PC-3 (cell line): ENCODE measurements around the gene ETV6. TPM values are rescaled to one million over a fixed set of nuclear protein-coding genes. Genes with fewer than 3 reads are reported as not detected.

Source experiments
- ATAC-seq: fragments of 200-7000 bp; cut with Tn5 transposase; 2 replicates; pipeline ENCODE4 v1.9.1; 2020; ENCODE audit warnings: mild to moderate bottlenecking, moderate library complexity
- BruUV-seq: library from RNA; stranded (reverse); fragments of 400-500 nt; replicated peaks from 2 replicates; lab custom pipeline; 2021; lab: Mats Ljungman, UMichigan
- CTCF ChIA-PET: fragments of 300-600 bp; sonication (Branson Sonifier 250); formaldehyde crosslinking; loops from one replicate; lab custom pipeline; 2022; ENCODE audit warnings: antibody characterized with exemption; lab: Charles Lee
- POLR2A ChIA-PET: fragments of 300-600 bp; sonication (Branson Sonifier 250); formaldehyde crosslinking; loops from one replicate; lab custom pipeline; 2022; ENCODE audit warnings: antibody characterized with exemption; ENCODE audit not compliant: unreplicated experiment; lab: Charles Lee
- DNase-seq: peaks from one replicate; pipeline ENCODE4 v3.0.0-alpha.2; 2015
- H2AFZ ChIP-seq: fragments of 300-600 bp; sonication (generic); 2 replicates; pipeline ENCODE4 v1.6.0; 2016; ENCODE audit warnings: antibody characterized with exemption, low read length
- H3F3A ChIP-seq: fragments of 300-600 bp; sonication (generic); one replicate; pipeline ENCODE4 v1.6.0; 2017; ENCODE audit warnings: antibody characterized with exemption, low read length, control low read depth, mild to moderate bottlenecking; ENCODE audit not compliant: unreplicated experiment
- H3K27ac ChIP-seq: fragments of 300-600 bp; sonication (generic); 2 replicates; pipeline ENCODE4 v1.5.1; 2016; ENCODE audit warnings: mild to moderate bottlenecking, low read length
- H3K27me3 ChIP-seq: fragments of 300-600 bp; sonication (generic); 2 replicates; pipeline ENCODE4 v1.6.1; 2016; ENCODE audit warnings: low read length, mixed read lengths
- H3K36me3 ChIP-seq: fragments of 300-600 bp; sonication (generic); 2 replicates; pipeline ENCODE4 v1.6.1; 2016; ENCODE audit warnings: low read depth, mixed run types, low read length, mixed read lengths
- H3K4me1 ChIP-seq: fragments of 300-600 bp; sonication (generic); 2 replicates; pipeline ENCODE4 v1.5.1; 2016; ENCODE audit warnings: low read length; ENCODE audit not compliant: insufficient read depth
- H3K4me2 ChIP-seq: fragments of 300-600 bp; sonication (generic); 2 replicates; pipeline ENCODE4 v1.6.0; 2016; ENCODE audit warnings: low read length
- H3K4me3 ChIP-seq: fragments of 300-600 bp; sonication (generic); 2 replicates; pipeline ENCODE4 v1.5.1; 2016; ENCODE audit warnings: mild to moderate bottlenecking, low read length, mixed read lengths
- H3K79me2 ChIP-seq: fragments of 300-600 bp; sonication (generic); 2 replicates; pipeline ENCODE4 v1.6.1; 2017; ENCODE audit warnings: low read length, mixed read lengths
- H3K9ac ChIP-seq: fragments of 300-600 bp; sonication (generic); 2 replicates; pipeline ENCODE4 v1.6.0; 2016; ENCODE audit warnings: mild to moderate bottlenecking, low read length
- H3K9me2 ChIP-seq: fragments of 300-600 bp; sonication (generic); replicated peaks from 2 replicates; pipeline ENCODE4 v1.6.1; 2016; ENCODE audit warnings: mixed run types, low read length, mixed read lengths
- H3K9me3 ChIP-seq: fragments of 300-600 bp; sonication (generic); 2 replicates; pipeline ENCODE4 v1.6.1; 2016; ENCODE audit warnings: low read length, mixed read lengths
- H4K20me1 ChIP-seq: fragments of 300-600 bp; sonication (generic); 2 replicates; pipeline ENCODE4 v1.6.1; 2016; ENCODE audit warnings: low read length, mixed read lengths
- CTCF ChIP-seq: fragments of 300-600 bp; sonication (generic); conservative IDR thresholded peaks from 2 replicates; pipeline ENCODE4 v1.5.1; 2017; ENCODE audit warnings: antibody characterized with exemption, low read depth, mild to moderate bottlenecking, low read length
- EZH2 ChIP-seq: fragments of 300-600 bp; sonication (generic); IDR thresholded peaks from one replicate; pipeline ENCODE4 v1.6.1; 2017; ENCODE audit warnings: antibody characterized with exemption, mild to moderate bottlenecking, low read length; ENCODE audit not compliant: unreplicated experiment
- EZH2phosphoT487 ChIP-seq: fragments of 300-600 bp; sonication (generic); IDR thresholded peaks from 2 replicates; pipeline ENCODE4 v1.6.1; 2018; ENCODE audit warnings: mild to moderate bottlenecking, antibody characterized with exemption, low read length, borderline replicate concordance
- intact Hi-C: fragments of 100-400 bp; cut with micrococcal nuclease; formaldehyde crosslinking; loops from 2 replicates; pipeline ENCODE4 v1.9.0; 2023
- total RNA-seq: library from RNA; depleted of rRNA; stranded (reverse); fragments of >200 nt; gene quantifications from 2 replicates; pipeline ENCODE4 v1.2.3, GENCODE V29; 2014

ETV6 gene
- total RNA-seq, 1 experiment from 2014 or later: 5.0 TPM

GRCh38 chr12:11710431-11710830 lies 61.0 kb downstream of the ETV6 start:
- Histone ChIP-seq H3K4me1 (peaks cover 5% of the 10 kb centered on the region), H2AFZ (no peak overlapping the region), H4K20me1 (no peaks in the 10 kb centered on the region), H3K4me2 (no peak overlapping the region), H3K27ac (no peak overlapping the region), H3K9ac (no peak overlapping the region), H3F3A (no peaks in the 10 kb centered on the region), H3K27me3 (no peaks in the 10 kb centered on the region), H3K4me3 (no peak overlapping the region), H3K36me3 (no peaks in the 10 kb centered on the region), H3K9me2 (no peaks in the 10 kb centered on the region), H3K79me2 (0 out of 2 replicates have a peak, but pooled peaks cover 3% of the 10 kb centered on the region), H3K9me3 (no peaks in the 10 kb centered on the region)
- no TSS peak for BruUV-seq
- TF ChIP-seq EZH2 (no peak), EZH2phosphoT487 (no peak), CTCF (no peak)
- ChIA-PET CTCF (no interaction called here), POLR2A (no interaction called here)
- intact Hi-C loops: no loop called here
- DNase-seq (no peak), ATAC-seq (no peak)

GRCh38 chr12:11710906-11711305 lies 61.4 kb downstream of the ETV6 start:
- no peak overlapping the region for H3K9ac ChIP-seq
- no peak for TF ChIP-seq EZH2
- no peak for TF ChIP-seq EZH2phosphoT487
- H3K36me3 ChIP-seq: no peaks in the 10 kb centered on the region
- H3K27me3 ChIP-seq: no peaks in the 10 kb centered on the region
- POLR2A ChIA-PET: no interaction called here
- ATAC-seq (no peak), DNase-seq (no peak)
- BruUV-seq: no TSS peak
- peaks cover under 1% of the 10 kb centered on the region; the same call in 1 of the 2 replicates for H3K4me1 ChIP-seq
- H3K4me2 ChIP-seq: no peak overlapping the region
- no peaks in the 10 kb centered on the region for H4K20me1 ChIP-seq
- no peaks in the 10 kb centered on the region for H3K9me3 ChIP-seq
- H3K27ac ChIP-seq: no peak overlapping the region
- no peaks in the 10 kb centered on the region for H3K9me2 ChIP-seq
- CTCF ChIA-PET: interaction anchor here (0.7 kb wide), 1 partner anchor 130 kb away, joined by 5 read pairs; no protein-coding TSS in a partner anchor
- no peak overlapping the region for H3K4me3 ChIP-seq
- no peak overlapping the region for H2AFZ ChIP-seq
- 0 out of 2 replicates have a peak, but pooled peaks cover 2% of the 10 kb centered on the region for H3K79me2 ChIP-seq
- no peaks in the 10 kb centered on the region for H3F3A ChIP-seq
- intact Hi-C loops: no loop called here

- no peaks in the 10 kb centered on the region for H3K9me2 ChIP-seq
- ChIA-PET POLR2A (no interaction called here), CTCF (interaction anchor here (0.7 kb wide), 1 partner anchor 131 kb away, joined by 5 read pairs; no protein-coding TSS in a partner anchor)
- no TSS peak for BruUV-seq
- no peaks in the 10 kb centered on the region for H3F3A ChIP-seq
- H3K9ac ChIP-seq: no peak overlapping the region
- TF ChIP-seq EZH2phosphoT487: no peak
- TF ChIP-seq CTCF: no peak
- TF ChIP-seq EZH2: no peak
- H3K27ac ChIP-seq: no peak overlapping the region
- intact Hi-C loops: no loop called here
- no peaks in the 10 kb centered on the region for H3K36me3 ChIP-seq
- no peak overlapping the region for H3K4me2 ChIP-seq
- no peak overlapping the region for H2AFZ ChIP-seq
- H3K4me1 ChIP-seq: no peaks in the 10 kb centered on the region
- H3K27me3 ChIP-seq: no peaks in the 10 kb centered on the region
- H3K79me2 ChIP-seq: no peaks in the 10 kb centered on the region
- H4K20me1 ChIP-seq: no peaks in the 10 kb centered on the region
- ATAC-seq (no peak), DNase-seq (no peak)
- no peaks in the 10 kb centered on the region for H3K9me3 ChIP-seq
- H3K4me3 ChIP-seq: no peak overlapping the region
These were observed 62.3 kb downstream of the ETV6 start for GRCh38 chr12:11711651-11712327.
